Suprapubic skin (tissue), 4 donors: ENCODE measurements around the gene DPYSL3. TPM values are rescaled to one million over a fixed set of nuclear protein-coding genes. Genes with fewer than 3 reads are reported as not detected.
A peak's percentile ranks its signal among the peaks of the same experiment; 100 is the strongest.

Experiments used
- DNase-seq, 2 donors: peaks; one replicate each; pipeline ENCODE4 v3.0.0-alpha.2; 2019; ENCODE audit warnings: low spot score in 2 of 2
- H3K27ac ChIP-seq: fragments of 200-600 bp; sonication (generic); one replicate; pipeline ENCODE4 v1.5.1; 2019
- H3K27me3 ChIP-seq: fragments of 200-600 bp; sonication (generic); one replicate; pipeline ENCODE4 v1.5.1; 2019
- H3K36me3 ChIP-seq: fragments of 200-600 bp; sonication (generic); one replicate; pipeline ENCODE4 v1.5.1; 2019
- H3K4me1 ChIP-seq: fragments of 200-600 bp; sonication (generic); one replicate; pipeline ENCODE4 v1.5.1; 2019
- H3K4me3 ChIP-seq: fragments of 200-600 bp; sonication (generic); one replicate; pipeline ENCODE4 v1.5.1; 2019; ENCODE audit warnings: mild to moderate bottlenecking
- H3K9me3 ChIP-seq: fragments of 200-600 bp; sonication (generic); one replicate; pipeline ENCODE4 v1.5.1; 2019
- EP300 ChIP-seq: sonication (generic); formaldehyde crosslinking; IDR thresholded peaks from one replicate; pipeline ENCODE4 v1.6.1; 2017; ENCODE audit warnings: antibody characterized with exemption
- POLR2A ChIP-seq, 2 donors: fragments of 450-650 bp; IDR thresholded peaks; one replicate each; pipeline ENCODE4 v1.6.1; 2017; ENCODE audit warnings: antibody characterized with exemption in 2 of 2, mild to moderate bottlenecking in 2 of 2, moderate library complexity in 2 of 2
- POLR2AphosphoS5 ChIP-seq, 3 donors: sonication (generic); formaldehyde crosslinking; IDR thresholded peaks; one replicate each; pipeline ENCODE4 v1.6.1; 2017; ENCODE audit warnings: antibody characterized with exemption in 3 of 3
- WGBS: methylation state at CpG from one replicate; pipeline ENCODE4 v1.1.5; 2018; 5-methylcytosine and 5-hydroxymethylcytosine counted together
- total RNA-seq, 4 donors: library from RNA; depleted of rRNA; stranded (reverse); fragments of >200 nt; gene quantifications; one replicate each; pipeline ENCODE4 v1.1.0, GENCODE V29; 2016
- TF ChIP-seq, protein P1 (sequence below), 2 donors: fragments of 200-600 bp in 1 of 2; fragments of 450-650 bp in 1 of 2; sonication (generic) in 1 of 2; IDR thresholded peaks; one replicate each; pipeline ENCODE4 v1.5.1; 2016 to 2019; ENCODE audit warnings: antibody characterized with exemption in 2 of 2, mild to moderate bottlenecking in 1 of 2, moderate library complexity in 1 of 2

Gene DPYSL3
- total RNA-seq, 4 donors from 2014 or later: 12.0 to 22.2 (median 16.6) TPM

DNA sequence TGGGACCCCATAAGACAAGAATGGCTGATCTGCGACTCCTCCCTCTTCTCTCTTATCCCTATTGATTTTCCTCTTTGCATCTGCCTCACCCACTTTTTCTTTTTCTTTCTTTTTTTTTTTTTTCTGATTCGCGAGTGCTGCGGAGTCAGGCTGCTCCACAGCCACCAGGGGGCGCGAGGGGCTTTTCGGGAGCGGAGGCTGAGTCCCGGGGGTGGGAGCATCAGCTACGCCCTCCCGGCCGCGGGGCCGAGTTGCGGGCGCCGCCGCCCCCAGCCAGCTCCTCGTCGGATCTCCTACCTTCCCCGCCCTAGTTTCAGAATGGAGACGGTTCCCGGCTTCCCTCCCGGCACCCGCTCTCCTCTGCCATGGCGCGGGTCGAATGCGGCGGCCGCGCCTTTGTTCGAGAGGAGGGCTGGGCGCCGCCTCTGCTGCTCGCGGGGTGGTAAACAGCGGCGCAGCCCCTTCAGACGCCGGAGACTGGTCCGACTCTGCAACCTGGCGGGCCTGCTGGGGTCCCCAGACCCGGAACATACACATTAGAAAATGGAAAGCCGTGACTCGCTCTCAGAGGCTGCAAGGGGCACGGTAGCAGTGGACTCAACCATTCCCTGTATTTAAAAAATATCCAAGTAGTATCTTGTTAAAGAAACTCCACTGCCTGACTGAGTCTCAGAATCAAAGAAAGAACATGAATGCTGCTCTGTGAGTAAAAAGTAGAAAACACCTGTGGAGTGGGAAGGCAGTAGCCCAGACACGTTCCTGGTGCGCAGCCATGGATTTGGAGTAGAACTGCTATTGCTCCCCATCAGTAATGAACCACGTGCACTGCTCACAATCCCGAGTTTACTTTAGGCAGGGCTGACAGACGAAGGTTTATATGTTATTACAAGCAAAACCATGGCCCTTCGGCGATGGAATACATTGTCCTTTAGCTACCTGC, 55.7 kb downstream of the DPYSL3 start:
- peaks cover 6% of the 10 kb centered on the region for H3K27me3 ChIP-seq
- 3% methylated on average over 52 of the region's 54 CpGs for WGBS
- DNase-seq: peak; percentile 93 to 94
- H3K36me3 ChIP-seq: no peaks in the 10 kb centered on the region
- H3K9me3 ChIP-seq: no peaks in the 10 kb centered on the region
- peak overlapping the region; percentile 88 for H3K27ac ChIP-seq
- TF ChIP-seq POLR2A (IDR thresholded peaks at IDR 0.05) (peak in 1 of 2 donors; percentile 22), EP300 (no peak), POLR2AphosphoS5 (IDR thresholded peaks at IDR 0.05) (peak in 2 of 3 donors; percentile 14 to 53)
- TF ChIP-seq, protein P1, sequence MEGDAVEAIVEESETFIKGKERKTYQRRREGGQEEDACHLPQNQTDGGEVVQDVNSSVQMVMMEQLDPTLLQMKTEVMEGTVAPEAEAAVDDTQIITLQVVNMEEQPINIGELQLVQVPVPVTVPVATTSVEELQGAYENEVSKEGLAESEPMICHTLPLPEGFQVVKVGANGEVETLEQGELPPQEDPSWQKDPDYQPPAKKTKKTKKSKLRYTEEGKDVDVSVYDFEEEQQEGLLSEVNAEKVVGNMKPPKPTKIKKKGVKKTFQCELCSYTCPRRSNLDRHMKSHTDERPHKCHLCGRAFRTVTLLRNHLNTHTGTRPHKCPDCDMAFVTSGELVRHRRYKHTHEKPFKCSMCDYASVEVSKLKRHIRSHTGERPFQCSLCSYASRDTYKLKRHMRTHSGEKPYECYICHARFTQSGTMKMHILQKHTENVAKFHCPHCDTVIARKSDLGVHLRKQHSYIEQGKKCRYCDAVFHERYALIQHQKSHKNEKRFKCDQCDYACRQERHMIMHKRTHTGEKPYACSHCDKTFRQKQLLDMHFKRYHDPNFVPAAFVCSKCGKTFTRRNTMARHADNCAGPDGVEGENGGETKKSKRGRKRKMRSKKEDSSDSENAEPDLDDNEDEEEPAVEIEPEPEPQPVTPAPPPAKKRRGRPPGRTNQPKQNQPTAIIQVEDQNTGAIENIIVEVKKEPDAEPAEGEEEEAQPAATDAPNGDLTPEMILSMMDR (IDR thresholded peaks at IDR 0.05): peak; percentile 52 to 83
- peaks cover 44% of the 10 kb centered on the region for H3K4me1 ChIP-seq
- peak overlapping the region; percentile 75 for H3K4me3 ChIP-seq

GRCh38 chr5:147452165-147452811, 57.6 kb downstream of the DPYSL3 start:
- DNase-seq: no peak
- TF ChIP-seq, protein P1 (IDR thresholded peaks at IDR 0.05): no peak
- TF ChIP-seq EP300 (no peak), POLR2A (IDR thresholded peaks at IDR 0.05) (no peak), POLR2AphosphoS5 (IDR thresholded peaks at IDR 0.05) (no peak)
- Histone ChIP-seq H3K36me3 (no peaks in the 10 kb centered on the region), H3K27ac (no peak overlapping the region), H3K4me1 (peaks cover 46% of the 10 kb centered on the region), H3K27me3 (peaks cover 6% of the 10 kb centered on the region), H3K4me3 (peak overlapping the region; percentile 75), H3K9me3 (no peaks in the 10 kb centered on the region)
- WGBS: 13% methylated on average over 25 of the region's 25 CpGs

- no peaks in the 10 kb centered on the region for H3K9me3 ChIP-seq
- DNase-seq: no peak
- H3K27me3 ChIP-seq: peaks cover 6% of the 10 kb centered on the region
- whole genome bisulfite sequencing: 84% methylated on average over 3 of the region's 3 CpGs
- no peak overlapping the region for H3K4me3 ChIP-seq
- no peaks in the 10 kb centered on the region for H3K36me3 ChIP-seq
- H3K27ac ChIP-seq: no peak overlapping the region
- peaks cover 47% of the 10 kb centered on the region for H3K4me1 ChIP-seq
- TF ChIP-seq, protein P1 (IDR thresholded peaks at IDR 0.05): no peak
- no peak for TF ChIP-seq POLR2A (IDR thresholded peaks at IDR 0.05)
- TF ChIP-seq EP300: no peak
- TF ChIP-seq POLR2AphosphoS5 (IDR thresholded peaks at IDR 0.05): no peak
Observed at GRCh38 chr5:147451193-147451592, 58.7 kb downstream of the DPYSL3 start.

- Histone ChIP-seq H3K27ac (no peak overlapping the region), H3K36me3 (no peaks in the 10 kb centered on the region), H3K27me3 (peaks cover 6% of the 10 kb centered on the region), H3K4me3 (no peak overlapping the region), H3K4me1 (peaks cover 45% of the 10 kb centered on the region), H3K9me3 (no peaks in the 10 kb centered on the region)
- no peak for DNase-seq
- TF ChIP-seq, protein P1 (IDR thresholded peaks at IDR 0.05): no peak
- TF ChIP-seq POLR2AphosphoS5 (IDR thresholded peaks at IDR 0.05) (no peak), EP300 (no peak), POLR2A (IDR thresholded peaks at IDR 0.05) (no peak)
Observed at GRCh38 chr5:147450606-147451005, 59.3 kb downstream of the DPYSL3 start.

- H3K27ac ChIP-seq: peak overlapping the region; percentile 14
- peaks cover 6% of the 10 kb centered on the region for H3K27me3 ChIP-seq
- 81% methylated on average over 1 of the region's 1 CpG for WGBS
- no peak for DNase-seq
- TF ChIP-seq EP300: no peak
- TF ChIP-seq POLR2AphosphoS5 (IDR thresholded peaks at IDR 0.05): no peak
- TF ChIP-seq, protein P1 (IDR thresholded peaks at IDR 0.05): no peak
- TF ChIP-seq POLR2A (IDR thresholded peaks at IDR 0.05): no peak
- no peaks in the 10 kb centered on the region for H3K36me3 ChIP-seq
- no peaks in the 10 kb centered on the region for H3K9me3 ChIP-seq
- peaks cover 40% of the 10 kb centered on the region for H3K4me1 ChIP-seq
- no peak overlapping the region for H3K4me3 ChIP-seq
Observed at GRCh38 chr5:147448766-147449165, 61.1 kb downstream of the DPYSL3 start.
